ENCODE measurements around the gene PTPRM.

PTPRM gene

GRCh38 chr18:7824970-7825369 lies 257.9 kb downstream of the PTPRM start:
- H3K4me3 ChIP-seq (ENCODE audit: low read length): no peak overlapping the region

GRCh38 chr18:7830468-7830867 lies 263.4 kb downstream of the PTPRM start:
- no peak overlapping the region for H3K4me3 ChIP-seq (ENCODE audit: low read length)
- TF ChIP-seq CTCF (conservative IDR thresholded peaks at IDR 0.05; ENCODE audit: low read depth, low read length): no peak
- DNase-seq (ENCODE audit: low read depth): peak; percentile 5

More at GRCh38 chr18:7824970-7825369, 257.9 kb downstream of the PTPRM start:
- DNase-seq (ENCODE audit: low read depth): no peak
- no peak for TF ChIP-seq CTCF (conservative IDR thresholded peaks at IDR 0.05; ENCODE audit: low read depth, low read length)

- no peak overlapping the region for H3K4me3 ChIP-seq (ENCODE audit: low read length)
- DNase-seq (ENCODE audit: low read depth): no peak
- no peak for TF ChIP-seq CTCF (conservative IDR thresholded peaks at IDR 0.05; ENCODE audit: low read depth, low read length)
Measured at GRCh38 chr18:7839548-7839947, 272.4 kb downstream of the PTPRM start.

- no peak for DNase-seq (ENCODE audit: low read depth)
- no peak for TF ChIP-seq CTCF (conservative IDR thresholded peaks at IDR 0.05; ENCODE audit: low read depth, low read length)
- H3K4me3 ChIP-seq (ENCODE audit: low read length): no peak overlapping the region
Measured at GRCh38 chr18:7840411-7840810, 273.3 kb downstream of the PTPRM start.

- no peak for TF ChIP-seq CTCF (conservative IDR thresholded peaks at IDR 0.05; ENCODE audit: low read depth, low read length)
- H3K4me3 ChIP-seq (ENCODE audit: low read length): no peak overlapping the region
- DNase-seq (ENCODE audit: low read depth): no peak
Measured at GRCh38 chr18:7844017-7844416, 276.9 kb downstream of the PTPRM start.

GRCh38 chr18:7844418-7844817 lies 277.3 kb downstream of the PTPRM start:
- DNase-seq (ENCODE audit: low read depth): no peak

More at GRCh38 chr18:7844418-7844817, 277.3 kb downstream of the PTPRM start:
- no peak for TF ChIP-seq CTCF (conservative IDR thresholded peaks at IDR 0.05; ENCODE audit: low read depth, low read length)
- H3K4me3 ChIP-seq (ENCODE audit: low read length): no peak overlapping the region
